Fibroblast of skin of left biceps (primary cell): ENCODE measurements around the gene RAB40AL.

Source experiments
- DNase-seq, 2 experiments: peaks; one replicate each; pipeline ENCODE4 v3.0.0-alpha.2; 2013; ENCODE audit warnings: low read depth in 2 of 2

Gene RAB40AL

DNA sequence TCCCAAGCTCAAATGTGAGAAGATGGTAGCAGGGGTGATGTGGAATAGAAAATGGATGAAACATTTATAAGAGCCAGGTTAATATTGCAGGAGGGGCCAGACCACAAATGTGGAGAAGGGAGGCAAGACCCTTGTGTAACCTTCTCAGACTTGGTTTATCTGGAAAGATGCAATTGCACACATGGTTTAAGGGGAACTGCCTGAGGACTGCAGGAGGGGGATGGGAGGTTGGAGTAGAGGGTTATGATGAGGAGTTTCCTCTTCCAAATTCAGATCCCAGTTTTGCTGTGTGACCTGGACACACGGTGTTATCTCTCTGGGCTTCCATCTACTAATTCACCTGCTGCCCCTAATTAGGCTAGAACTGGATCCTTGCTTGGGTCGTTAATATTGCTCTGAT is 46.1 kb downstream of the RAB40AL start:
- DNase-seq = no peak

DNA sequence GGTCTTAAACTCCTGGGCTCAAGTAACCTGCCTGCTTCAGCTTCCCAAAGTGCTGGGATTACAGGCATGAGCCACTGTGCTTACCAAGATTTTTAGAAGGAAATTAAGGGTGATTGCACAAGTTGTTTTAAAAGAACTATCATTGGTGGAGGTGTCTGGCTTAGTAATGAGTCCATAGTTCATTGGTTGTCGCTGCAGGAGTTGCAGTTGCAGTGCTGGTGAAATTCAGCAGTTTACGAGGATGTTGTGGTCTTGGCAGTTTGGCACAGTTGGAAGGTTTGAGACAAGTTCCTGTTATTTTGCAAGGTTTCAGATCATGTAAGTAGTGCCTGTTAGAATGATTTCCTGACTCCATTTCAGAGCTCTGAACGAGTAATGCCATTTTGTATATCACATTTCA is 48.1 kb downstream of the RAB40AL start:
- no peak for DNase-seq
